ENCODE measurements around the gene ACSL1.

ACSL1 gene

DNA sequence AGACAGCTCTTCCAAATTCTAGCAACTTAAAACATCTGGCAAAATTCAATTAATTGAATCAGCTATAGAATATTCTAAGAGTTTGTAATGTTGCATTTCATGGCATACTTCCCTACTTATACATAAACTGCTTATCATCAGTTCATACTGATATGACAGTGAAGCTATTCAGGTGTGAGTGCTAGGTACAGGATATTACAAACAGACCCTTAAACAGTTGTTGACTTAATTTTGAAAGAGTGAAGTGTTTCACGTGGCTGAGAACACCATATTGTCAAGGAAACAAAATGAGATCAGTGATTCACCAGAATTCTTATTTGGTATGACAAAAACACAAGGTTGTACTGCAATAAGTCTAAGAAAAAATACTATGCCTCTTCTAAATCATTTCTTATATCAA, 119.3 kb downstream of the ACSL1 start:
- DNase-seq, result no peak

DNA sequence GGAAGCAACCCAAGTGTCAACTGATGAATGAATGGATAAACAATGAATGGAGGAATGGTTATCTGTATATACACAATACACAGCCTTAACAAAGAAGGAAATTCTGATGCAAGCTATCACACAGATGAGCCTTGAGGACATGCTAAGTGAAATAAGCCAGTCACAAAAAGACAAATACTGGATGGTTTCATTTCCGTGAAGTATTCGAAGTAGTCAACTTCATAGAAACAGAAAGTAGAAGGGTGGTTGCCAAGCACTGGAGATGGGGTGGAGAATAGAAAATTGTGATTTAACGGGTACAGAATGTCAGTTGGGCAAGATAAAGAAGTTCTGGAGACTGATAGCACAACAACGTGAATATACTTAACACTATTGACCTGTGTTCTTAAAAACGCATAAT, 120.1 kb downstream of the ACSL1 start:
- no peak for DNase-seq

Data from retina (tissue), 1 donor.